ENCODE measurements around the gene RESP18. TPM values are rescaled to one million over a fixed set of nuclear protein-coding genes. Genes with fewer than 3 reads are reported as not detected.
A peak's percentile ranks its signal among the peaks of the same experiment; 100 is the strongest.

Gene RESP18
- total and polyA plus RNA-seq, 4 experiments from 2014 or later, result not detected

DNA sequence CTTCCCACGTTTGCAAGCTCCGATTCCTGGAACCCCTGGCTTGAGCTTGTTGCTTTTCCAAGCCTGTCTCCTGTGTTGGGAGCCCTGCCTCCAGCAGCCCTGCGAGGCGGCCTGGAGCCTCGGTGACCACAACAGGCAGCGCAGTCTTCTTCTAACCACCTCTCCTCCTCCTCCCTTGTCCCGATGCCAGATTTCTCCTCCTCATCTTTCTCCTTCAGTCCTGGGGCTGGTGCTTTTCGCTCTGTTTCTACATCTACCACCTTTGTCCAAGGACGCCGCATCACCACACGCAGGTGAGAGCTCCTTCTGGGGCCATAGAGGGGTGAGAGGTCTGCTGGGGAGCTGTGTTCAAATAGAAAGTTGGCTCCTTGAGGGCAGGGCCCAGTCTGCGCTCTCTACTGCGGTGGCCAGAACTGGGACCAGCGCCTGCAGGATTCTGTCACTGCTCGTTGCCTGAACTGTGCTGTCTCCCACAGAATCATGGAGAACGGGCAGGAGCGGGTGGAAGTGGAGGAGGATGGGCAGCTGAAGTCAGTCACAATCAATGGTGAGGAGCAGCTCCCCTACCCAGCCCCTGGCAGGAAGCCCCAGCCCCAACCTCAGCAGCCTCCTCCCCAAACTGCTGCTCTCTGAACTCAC is 49.5 kb downstream of the RESP18 start:
- Mint-ChIP-seq H3K36me3 (peaks cover 34 to 63% of the 10 kb centered on the region in 2 donors), H3K27ac (peak overlapping the region in 5 of 7 donors; percentile 2 to 87 (median 57)), H3K4me3 (peak overlapping the region in 1 of 8 donors; percentile 25), H3K27me3 (no peaks in the 10 kb centered on the region), H3K4me1 (peaks cover 9 to 42% (median 33%) of the 10 kb centered on the region in 4 donors), H3K9me3 (no peaks in the 10 kb centered on the region)
- Histone ChIP-seq H3K4me3 (ENCODE audit: low read length in 2 of 2) (no peak overlapping the region), H3K4me1 (ENCODE audit: insufficient read depth, low read length) (peaks cover 31% of the 10 kb centered on the region), H3K9me3 (ENCODE audit: control insufficient read depth in 1 of 2, low read length in 2 of 2) (no peaks in the 10 kb centered on the region), H3K27me3 (ENCODE audit: insufficient read depth, low read length) (no peaks in the 10 kb centered on the region), H3K27ac (ENCODE audit: low read depth, low read length) (no peak overlapping the region), H3K36me3 (ENCODE audit: insufficient read depth, low read length) (peaks cover 53% of the 10 kb centered on the region)
- DNase-seq, result peak in 1 of 5 donors; percentile 18
- ChIA-PET POLR2A (ENCODE audit: partially characterized antibody) (interaction anchor here (0.6 to 10.9 kb wide), 6 partner anchors 9 to 52 kb away, joined by 3 to 338 read pairs (median 38); partner anchors contain the start of genes ANKZF1, ATG9A, GLB1L and STK16), CTCF (ENCODE audit: partially characterized antibody) (interaction anchor here (1.0 to 14.0 kb wide), 4 partner anchors 10 to 123 kb away, joined by 3 to 208 read pairs (median 9); no protein-coding TSS in a partner anchor)
- intact Hi-C loops (cut with micrococcal nuclease), result no loop called here

DNA sequence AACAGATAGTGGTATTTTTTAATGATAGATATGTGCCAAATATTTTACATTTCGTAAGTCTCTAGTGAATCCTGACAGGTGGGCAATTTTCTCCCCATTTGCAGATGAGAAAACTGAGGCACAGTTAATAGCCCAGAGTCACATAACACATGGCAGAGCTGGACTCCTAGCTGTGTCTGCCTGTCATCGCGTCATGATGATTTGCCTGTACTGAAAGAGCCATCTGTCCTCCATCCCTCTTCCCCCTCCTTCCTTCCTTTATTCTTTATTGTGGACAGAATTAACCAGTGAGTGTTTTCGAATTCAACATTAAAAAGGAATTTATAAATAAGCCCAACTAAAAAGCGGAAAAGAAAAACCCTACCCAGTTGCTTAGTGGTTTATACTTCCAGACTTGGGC is 50.2 kb downstream of the RESP18 start:
- CTCF ChIA-PET (ENCODE audit: partially characterized antibody), result interaction anchor here (1.2 to 14.0 kb wide), 4 partner anchors 11 to 123 kb away, joined by 3 to 208 read pairs (median 8); no protein-coding TSS in a partner anchor
- Mint-ChIP-seq H3K9me3 (no peaks in the 10 kb centered on the region), H3K4me1 (peaks cover 15 to 49% (median 40%) of the 10 kb centered on the region in 4 donors), H3K27ac (peak overlapping the region in 6 of 7 donors; percentile 39 to 100 (median 74)), H3K27me3 (no peaks in the 10 kb centered on the region), H3K36me3 (peaks cover 34 to 62% of the 10 kb centered on the region in 2 donors), H3K4me3 (no peak overlapping the region)
- peaks cover 53% of the 10 kb centered on the region for H3K36me3 ChIP-seq (ENCODE audit: insufficient read depth, low read length)
- H3K27ac ChIP-seq (ENCODE audit: low read depth, low read length), result no peak overlapping the region
- POLR2A ChIA-PET (ENCODE audit: partially characterized antibody), result interaction anchor here (0.6 to 10.9 kb wide), 5 partner anchors 10 to 76 kb away, joined by 3 to 338 read pairs (median 64); partner anchors contain the start of genes ANKZF1, ATG9A, GLB1L and STK16
- intact Hi-C loops (cut with micrococcal nuclease), result no loop called here
- H3K4me1 ChIP-seq (ENCODE audit: insufficient read depth, low read length), result peaks cover 38% of the 10 kb centered on the region
- no peak for DNase-seq
- H3K27me3 ChIP-seq (ENCODE audit: insufficient read depth, low read length), result no peaks in the 10 kb centered on the region
- H3K4me3 ChIP-seq (ENCODE audit: low read length in 2 of 2), result no peak overlapping the region
- no peaks in the 10 kb centered on the region for H3K9me3 ChIP-seq (ENCODE audit: control insufficient read depth in 1 of 2, low read length in 2 of 2)

DNA sequence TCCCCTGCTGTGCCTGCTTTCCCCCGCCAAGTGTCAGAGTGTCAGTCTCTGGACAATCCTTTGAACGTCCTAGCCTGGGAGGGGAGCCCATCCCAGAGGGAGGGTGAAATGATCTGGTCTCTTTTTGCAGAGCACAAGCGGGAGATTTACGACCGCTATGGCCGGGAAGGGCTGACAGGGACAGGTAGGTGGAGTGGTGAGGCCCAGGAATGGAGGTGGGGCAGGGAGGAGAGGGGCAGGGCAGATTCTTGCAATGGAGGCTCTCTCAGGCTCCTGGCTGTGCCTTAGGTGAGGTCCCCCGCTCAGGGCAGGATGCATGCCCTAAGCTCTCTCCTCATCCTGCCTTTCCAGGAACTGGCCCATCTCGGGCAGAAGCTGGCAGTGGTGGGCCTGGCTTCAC is 51.0 kb downstream of the RESP18 start:
- peak in 1 of 5 donors; percentile 26 for DNase-seq
- H3K27me3 Mint-ChIP-seq, result no peaks in the 10 kb centered on the region
- H3K4me3 Mint-ChIP-seq, result peak overlapping the region in 1 of 8 donors; percentile 34
- peaks cover 17 to 51% (median 42%) of the 10 kb centered on the region in 4 donors for H3K4me1 Mint-ChIP-seq
- H3K4me3 ChIP-seq (ENCODE audit: low read length in 2 of 2), result no peak overlapping the region
- peaks cover 40% of the 10 kb centered on the region for H3K4me1 ChIP-seq (ENCODE audit: insufficient read depth, low read length)
- no peaks in the 10 kb centered on the region for H3K9me3 ChIP-seq (ENCODE audit: control insufficient read depth in 1 of 2, low read length in 2 of 2)
- H3K27ac Mint-ChIP-seq, result peak overlapping the region; percentile 47 to 100 (median 99)
- H3K36me3 ChIP-seq (ENCODE audit: insufficient read depth, low read length), result peaks cover 53% of the 10 kb centered on the region
- H3K27ac ChIP-seq (ENCODE audit: low read depth, low read length), result peak overlapping the region; percentile 98
- peaks cover 34 to 60% of the 10 kb centered on the region in 2 donors for H3K36me3 Mint-ChIP-seq
- H3K27me3 ChIP-seq (ENCODE audit: insufficient read depth, low read length), result no peaks in the 10 kb centered on the region
- intact Hi-C loops (cut with micrococcal nuclease), result no loop called here
- H3K9me3 Mint-ChIP-seq, result no peaks in the 10 kb centered on the region
- ChIA-PET POLR2A (ENCODE audit: partially characterized antibody) (interaction anchor here (1.2 to 10.9 kb wide), 6 partner anchors 11 to 105 kb away, joined by 4 to 338 read pairs (median 64); partner anchors contain the start of genes ABCB6, ANKZF1, ATG9A and CNPPD1), CTCF (ENCODE audit: partially characterized antibody) (interaction anchor here (1.3 to 14.0 kb wide), 5 partner anchors 12 to 122 kb away, joined by 3 to 208 read pairs (median 9); partner anchors contain the start of genes GLB1L and STK16)

DNA sequence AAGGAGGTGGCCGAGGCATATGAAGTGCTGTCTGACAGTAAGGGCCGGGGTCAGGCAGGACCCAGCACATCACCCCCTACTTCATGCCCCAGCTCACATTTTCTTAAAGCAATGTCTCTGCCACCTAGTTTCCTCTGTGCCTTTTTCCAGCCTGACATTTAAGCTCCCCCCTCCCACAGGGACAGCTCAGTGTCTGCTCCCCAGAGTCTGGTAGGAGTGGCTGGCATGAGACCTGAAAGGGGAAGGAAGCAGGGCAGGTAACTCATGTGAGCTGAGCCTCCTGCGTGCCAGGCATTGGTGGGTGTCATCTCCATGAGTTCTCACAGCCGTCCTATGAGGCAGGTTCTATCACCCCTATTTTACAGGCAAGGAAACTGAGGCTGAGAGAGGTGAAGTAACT is 51.9 kb downstream of the RESP18 start:
- Histone ChIP-seq H3K9me3 (ENCODE audit: control insufficient read depth in 1 of 2, low read length in 2 of 2) (no peaks in the 10 kb centered on the region), H3K27me3 (ENCODE audit: insufficient read depth, low read length) (no peaks in the 10 kb centered on the region), H3K36me3 (ENCODE audit: insufficient read depth, low read length) (peaks cover 50% of the 10 kb centered on the region), H3K4me3 (ENCODE audit: low read length in 2 of 2) (no peak overlapping the region), H3K27ac (ENCODE audit: low read depth, low read length) (peak overlapping the region; percentile 98), H3K4me1 (ENCODE audit: insufficient read depth, low read length) (peaks cover 40% of the 10 kb centered on the region)
- ChIA-PET CTCF (ENCODE audit: partially characterized antibody) (interaction anchor here (1.3 to 14.0 kb wide), 8 partner anchors 13 to 121 kb away, joined by 3 to 208 read pairs (median 11); partner anchors contain the start of genes GLB1L, STK16, TUBA4A and TUBA4B), POLR2A (ENCODE audit: partially characterized antibody) (interaction anchor here (0.9 to 10.9 kb wide), 9 partner anchors 12 to 612 kb away, joined by 3 to 338 read pairs (median 35); partner anchors contain the start of genes ABCB6, ANKZF1, ATG9A and CNPPD1)
- H3K9me3 Mint-ChIP-seq, result no peaks in the 10 kb centered on the region
- H3K27ac Mint-ChIP-seq, result peak overlapping the region; percentile 96 to 100 (median 99)
- peak overlapping the region; percentile 13 to 98 (median 96) for H3K4me3 Mint-ChIP-seq
- no peaks in the 10 kb centered on the region for H3K27me3 Mint-ChIP-seq
- intact Hi-C loops (cut with micrococcal nuclease), result no loop called here
- peak in 1 of 5 donors; percentile 23 for DNase-seq
- H3K4me1 Mint-ChIP-seq, result peaks cover 17 to 51% (median 42%) of the 10 kb centered on the region in 4 donors
- peaks cover 34 to 54% of the 10 kb centered on the region in 2 donors for H3K36me3 Mint-ChIP-seq

DNA sequence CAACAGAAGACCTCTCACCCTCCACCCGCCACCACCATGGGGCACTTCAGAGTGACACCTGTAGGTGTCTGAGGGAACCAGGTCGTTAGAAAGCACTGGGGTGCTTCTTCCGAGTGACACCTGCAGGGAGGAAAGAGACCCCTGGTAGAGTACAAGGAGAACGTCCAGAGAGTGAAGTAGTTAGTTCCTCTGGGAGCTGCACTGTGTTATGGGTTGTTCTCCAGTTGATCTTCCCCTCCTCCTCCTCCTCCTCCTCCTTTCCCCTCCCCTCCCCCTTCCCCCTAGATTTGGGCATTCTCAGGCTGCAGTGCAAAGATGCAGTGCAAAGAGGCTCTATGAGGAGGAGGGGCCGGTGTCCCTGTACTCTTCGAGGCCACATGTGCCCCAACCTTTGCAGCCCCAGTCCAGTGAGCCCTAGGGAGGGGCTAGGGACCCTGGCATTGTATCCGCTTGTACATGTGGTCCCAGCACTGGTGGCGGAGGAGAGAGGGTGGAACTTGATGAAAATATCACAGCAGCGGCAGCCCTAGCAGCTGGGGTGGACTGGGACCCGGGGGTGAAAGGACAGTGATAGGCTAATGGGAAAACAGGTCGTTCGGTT is 52.5 kb downstream of the RESP18 start:
- Mint-ChIP-seq H3K27me3 (no peaks in the 10 kb centered on the region), H3K27ac (peak overlapping the region; percentile 96 to 100 (median 99)), H3K4me1 (peaks cover 17 to 51% (median 40%) of the 10 kb centered on the region in 4 donors), H3K4me3 (peak overlapping the region; percentile 88 to 98 (median 96)), H3K36me3 (peaks cover 30 to 47% of the 10 kb centered on the region in 2 donors), H3K9me3 (no peaks in the 10 kb centered on the region)
- peaks cover 40% of the 10 kb centered on the region for H3K4me1 ChIP-seq (ENCODE audit: insufficient read depth, low read length)
- CTCF ChIA-PET (ENCODE audit: partially characterized antibody), result interaction anchor here (1.1 to 14.0 kb wide), 7 partner anchors 13 to 69 kb away, joined by 3 to 208 read pairs (median 13); partner anchors contain the start of genes ANKZF1, ATG9A, GLB1L and STK16
- POLR2A ChIA-PET (ENCODE audit: partially characterized antibody), result interaction anchor here (0.5 to 10.9 kb wide), 18 partner anchors 12 to 612 kb away, joined by 3 to 338 read pairs (median 10); partner anchors contain the start of genes ABCB6, ANKZF1, ATG9A and CNPPD1
- peak in 1 of 5 donors; percentile 59 for DNase-seq
- peak overlapping the region; percentile 98 for H3K27ac ChIP-seq (ENCODE audit: low read depth, low read length)
- intact Hi-C loops (cut with micrococcal nuclease), result loop anchor here (1.0 to 10.0 kb wide), 10 partner anchors 15 to 385 kb away; partner anchors contain the start of genes ANKZF1, ATG9A, CHPF and NHEJ1
- no peaks in the 10 kb centered on the region for H3K27me3 ChIP-seq (ENCODE audit: insufficient read depth, low read length)
- H3K4me3 ChIP-seq (ENCODE audit: low read length in 2 of 2), result peak overlapping the region; percentile 48 to 71
- H3K36me3 ChIP-seq (ENCODE audit: insufficient read depth, low read length), result peaks cover 44% of the 10 kb centered on the region
- H3K9me3 ChIP-seq (ENCODE audit: control insufficient read depth in 1 of 2, low read length in 2 of 2), result no peaks in the 10 kb centered on the region

DNA sequence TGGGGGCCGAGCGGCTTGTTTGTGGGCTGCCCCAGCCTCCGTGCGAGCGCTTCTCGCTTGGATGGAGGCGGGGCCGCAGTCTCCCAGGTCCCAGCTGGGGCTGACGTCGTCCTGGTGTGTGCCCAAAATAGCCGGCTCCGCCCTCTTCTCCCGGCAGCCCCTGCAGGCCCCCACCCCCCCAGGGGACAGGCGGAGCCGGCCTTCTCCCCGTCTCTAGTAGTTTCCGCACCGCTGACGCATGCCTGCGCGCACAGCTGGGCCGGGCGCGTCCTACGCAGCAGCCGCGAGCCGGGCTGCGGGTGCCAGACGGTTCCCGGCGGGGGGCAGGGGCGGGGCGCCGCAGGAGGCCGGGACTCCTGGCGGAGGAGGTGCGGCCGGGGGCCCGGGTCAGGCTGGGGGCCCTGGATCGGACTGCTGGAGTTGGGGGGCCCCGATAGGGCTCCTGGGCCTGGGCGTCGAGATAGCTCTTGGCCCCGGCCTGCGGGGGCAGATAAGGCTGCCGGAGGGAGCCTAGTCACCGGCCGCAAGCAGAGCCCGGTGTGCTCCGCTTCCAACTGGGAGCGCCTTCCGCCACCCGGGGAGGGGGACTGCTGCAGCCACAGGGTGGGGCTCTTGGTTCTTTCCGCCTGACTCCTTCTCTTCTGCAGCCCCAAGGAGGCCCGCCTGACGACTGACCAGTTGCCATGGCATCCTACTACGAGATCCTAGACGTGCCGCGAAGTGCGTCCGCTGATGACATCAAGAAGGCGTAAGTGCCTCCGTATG is 53.2 kb downstream of the RESP18 start, which contains the start of gene DNAJB2:
DNAJB2 (plus strand) TSS at position 216 of the 765 bp plus-strand sequence; CDS start at position 684, 468 bp downstream.
- ChIA-PET CTCF (ENCODE audit: partially characterized antibody) (interaction anchor here (0.7 to 14.0 kb wide), 15 partner anchors 10 to 120 kb away, joined by 3 to 208 read pairs (median 15); partner anchors contain the start of genes ANKZF1, ATG9A, CNPPD1 and GLB1L), POLR2A (ENCODE audit: partially characterized antibody) (interaction anchor here (0.5 to 10.9 kb wide), 25 partner anchors 12 to 318 kb away, joined by 3 to 338 read pairs (median 7); partner anchors contain the start of genes ABCB6, ANKZF1, ATG9A and CNPPD1)
- peak within 1 kb of the TSS; percentile 48 to 71 for H3K4me3 ChIP-seq (ENCODE audit: low read length in 2 of 2)
- no peaks in the 10 kb centered on the region for H3K9me3 ChIP-seq (ENCODE audit: control insufficient read depth in 1 of 2, low read length in 2 of 2)
- Mint-ChIP-seq H3K27ac (peak within 1 kb of the TSS; percentile 96 to 100 (median 100)), H3K4me1 (peaks cover 17 to 51% (median 40%) of the 10 kb centered on the region in 4 donors), H3K4me3 (peak within 1 kb of the TSS; percentile 88 to 98 (median 96)), H3K36me3 (peaks cover 30 to 47% of the 10 kb centered on the region in 2 donors), H3K27me3 (no peaks in the 10 kb centered on the region), H3K9me3 (no peaks in the 10 kb centered on the region)
- DNase-seq, result peak; percentile 98 to 100 (median 99)
- peaks cover 40% of the 10 kb centered on the region for H3K4me1 ChIP-seq (ENCODE audit: insufficient read depth, low read length)
- peak within 1 kb of the TSS; percentile 98 for H3K27ac ChIP-seq (ENCODE audit: low read depth, low read length)
- intact Hi-C loops (cut with micrococcal nuclease), result loop anchor here (1.0 to 10.0 kb wide), 10 partner anchors 16 to 385 kb away; partner anchors contain the start of genes ANKZF1, ATG9A, CHPF and NHEJ1
- no peaks in the 10 kb centered on the region for H3K27me3 ChIP-seq (ENCODE audit: insufficient read depth, low read length)
- H3K36me3 ChIP-seq (ENCODE audit: insufficient read depth, low read length), result peaks cover 37% of the 10 kb centered on the region

Data from CD4-positive, alpha-beta memory T cell (primary cell).